Esophagus squamous epithelium (tissue), 4 donors: ENCODE results near the gene PICK1.

Source experiments
- CTCF ChIP-seq, 6 experiments: fragments of 450-650 bp in 4 of 6; fragments of 200-600 bp in 2 of 6; sonication (generic) in 2 of 6; IDR thresholded peaks; one replicate each; pipeline ENCODE4 v1.5.1; 2016 to 2019; ENCODE audit warnings: antibody characterized with exemption in 6 of 6, mild to moderate bottlenecking in 4 of 6, moderate library complexity in 4 of 6
- POLR2A ChIP-seq, 4 donors: fragments of 450-650 bp; IDR thresholded peaks; one replicate each; pipeline ENCODE4 v1.6.1; 2017; ENCODE audit warnings: antibody characterized with exemption in 4 of 4, mild to moderate bottlenecking in 4 of 4, moderate library complexity in 3 of 4

GRCh38 chr22:38122616-38123015, 65.4 kb downstream of the PICK1 start:
- TF ChIP-seq CTCF (IDR thresholded peaks at IDR 0.05), result no peak
- TF ChIP-seq POLR2A (IDR thresholded peaks at IDR 0.05), result no peak
